Cardiac muscle cell (in vitro differentiated cells and primary cell): ENCODE data around the gene DNAH8. TPM values are rescaled to one million over a fixed set of nuclear protein-coding genes. Genes with fewer than 3 reads are reported as not detected.

Experiments
- DNase-seq, 2 donors: peaks; one replicate each; pipeline versions ENCODE4 v3.0.0 to v3.0.0-alpha.2; 2010 to 2017; ENCODE audit warnings: low read depth in 1 of 2, low spot score in 1 of 2
- H3K27ac ChIP-seq: fragments of 200-600 bp; sonication (generic); 2 replicates; pipeline ENCODE4 v1.5.1; 2016
- H3K27me3 ChIP-seq: fragments of 200-600 bp; sonication (generic); 2 replicates; pipeline ENCODE4 v1.6.0; 2016; ENCODE audit warnings: control low read depth
- H3K36me3 ChIP-seq: fragments of 200-600 bp; sonication (generic); 2 replicates; pipeline ENCODE4 v1.5.1; 2016; ENCODE audit warnings: control low read depth
- H3K4me1 ChIP-seq: fragments of 200-600 bp; sonication (generic); 2 replicates; pipeline ENCODE4 v1.8.1; 2017; ENCODE audit warnings: low read depth, mild to moderate bottlenecking, mixed run types
- H3K4me3 ChIP-seq: fragments of 200-600 bp; sonication (generic); 2 replicates; pipeline ENCODE4 v1.5.1; 2016; ENCODE audit warnings: mild to moderate bottlenecking
- H3K9me3 ChIP-seq: fragments of 200-600 bp; sonication (generic); 2 replicates; pipeline ENCODE4 v1.5.1; 2017; ENCODE audit warnings: low read depth, mild to moderate bottlenecking, control low read depth
- CTCF ChIP-seq: IDR thresholded peaks from 2 replicates; pipeline ENCODE4 v1.5.1; 2012; ENCODE audit warnings: low read depth, mild to moderate bottlenecking, low read length
- polyA plus RNA-seq: library from polyadenylated mRNA; unstranded; fragments of >200 nt; fragmentation: Nextera tagmentation; extraction: Ambion mirVana; gene quantifications from 2 replicates; pipeline ENCODE4 v1.2.1, GENCODE V29; 2016
- total RNA-seq: library from RNA; depleted of rRNA; stranded (reverse); fragments of >200 nt; gene quantifications from 2 replicates; pipeline ENCODE4 v1.2.3, GENCODE V29; 2016

DNAH8 gene
- total and polyA plus RNA-seq, 2 experiments from 2014 or later, result not detected

- peaks cover 23% of the 10 kb centered on the region for H3K27me3 ChIP-seq
- no peak for TF ChIP-seq CTCF
- DNase-seq, result no peak
- no peaks in the 10 kb centered on the region for H3K9me3 ChIP-seq
- H3K27ac ChIP-seq, result no peak overlapping the region
- H3K4me3 ChIP-seq, result no peak overlapping the region
- H3K36me3 ChIP-seq, result no peaks in the 10 kb centered on the region
- no peaks in the 10 kb centered on the region for H3K4me1 ChIP-seq
These were observed 92.9 kb downstream of the DNAH8 start for GRCh38 chr6:38808039-38808438.

GRCh38 chr6:38813041-38813823 lies 98.1 kb downstream of the DNAH8 start:
- Histone ChIP-seq H3K36me3 (no peaks in the 10 kb centered on the region), H3K27me3 (peaks cover 22% of the 10 kb centered on the region), H3K9me3 (no peaks in the 10 kb centered on the region), H3K27ac (no peak overlapping the region), H3K4me1 (no peaks in the 10 kb centered on the region), H3K4me3 (no peak overlapping the region)
- DNase-seq, result no peak
- no peak for TF ChIP-seq CTCF

DNA sequence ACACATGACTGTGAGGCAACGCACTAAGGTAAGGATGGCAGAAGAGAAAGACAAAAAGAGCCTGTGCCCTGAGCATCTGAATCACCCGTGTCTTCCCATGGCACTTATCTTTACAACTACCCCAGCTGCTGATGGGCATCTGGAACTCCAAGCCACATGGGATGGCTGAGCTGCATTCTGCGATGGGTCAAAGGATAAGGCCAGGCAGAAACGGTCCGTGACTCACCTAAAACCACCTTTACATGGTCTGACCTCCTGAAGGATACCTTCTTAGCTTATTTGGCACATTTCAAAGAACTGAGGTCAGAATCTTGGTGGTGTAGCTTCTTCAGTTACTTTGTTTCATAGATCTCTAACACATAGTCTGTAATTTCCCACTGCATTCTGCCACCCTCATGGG lies 99.7 kb downstream of the DNAH8 start:
- Histone ChIP-seq H3K4me1 (no peaks in the 10 kb centered on the region), H3K27ac (no peak overlapping the region), H3K36me3 (no peaks in the 10 kb centered on the region), H3K4me3 (no peak overlapping the region), H3K27me3 (peaks cover 36% of the 10 kb centered on the region), H3K9me3 (no peaks in the 10 kb centered on the region)
- no peak for TF ChIP-seq CTCF
- DNase-seq, result no peak

DNA sequence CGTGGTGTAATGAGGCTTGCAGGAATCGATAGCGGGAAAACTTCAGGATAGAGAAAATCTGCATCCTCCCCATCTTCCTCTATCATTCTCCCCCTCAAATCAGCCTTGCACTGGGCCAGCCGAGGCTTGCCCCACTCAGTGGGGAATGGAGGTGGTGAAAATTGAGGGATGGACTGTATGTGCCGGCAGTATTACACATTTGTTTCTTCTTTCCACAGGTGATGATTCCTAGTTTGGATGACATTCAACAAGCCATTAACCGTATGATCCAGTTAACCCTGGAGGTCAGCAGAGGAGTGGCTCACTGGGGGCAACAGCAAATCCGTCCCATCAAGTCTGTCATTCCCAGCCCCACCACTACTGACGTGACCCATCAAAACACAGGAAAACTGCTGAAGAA lies 100.1 kb downstream of the DNAH8 start:
- Histone ChIP-seq H3K36me3 (no peaks in the 10 kb centered on the region), H3K27ac (no peak overlapping the region), H3K4me1 (no peaks in the 10 kb centered on the region), H3K9me3 (no peaks in the 10 kb centered on the region), H3K4me3 (no peak overlapping the region), H3K27me3 (peaks cover 41% of the 10 kb centered on the region)
- TF ChIP-seq CTCF, result no peak
- DNase-seq, result no peak

GRCh38 chr6:38818691-38819090 lies 103.6 kb downstream of the DNAH8 start:
- TF ChIP-seq CTCF, result no peak
- H3K36me3 ChIP-seq, result no peaks in the 10 kb centered on the region
- H3K27ac ChIP-seq, result no peak overlapping the region
- H3K4me1 ChIP-seq, result no peaks in the 10 kb centered on the region
- no peak for DNase-seq
- no peak overlapping the region for H3K4me3 ChIP-seq
- H3K9me3 ChIP-seq, result no peaks in the 10 kb centered on the region
- H3K27me3 ChIP-seq, result peaks cover 26% of the 10 kb centered on the region
